ENCODE results near the gene LIMA1. TPM values are rescaled to one million over a fixed set of nuclear protein-coding genes. Genes with fewer than 3 reads are reported as not detected.

Gene LIMA1
- total RNA-seq, 1 donor from 2014 or later, result 25.5 TPM

GRCh38 chr12:50215033-50215432, 68.3 kb downstream of the LIMA1 start:
- TF ChIP-seq CTCF (conservative IDR thresholded peaks at IDR 0.05), result no peak
- Mint-ChIP-seq H3K36me3 (ENCODE audit: low read depth) (peaks cover 2% of the 10 kb centered on the region), H3K4me1 (peaks cover 18% of the 10 kb centered on the region), H3K4me3 (no peak overlapping the region), H3K27ac (ENCODE audit: unreplicated experiment) (no peak overlapping the region), H3K9me3 (no peaks in the 10 kb centered on the region), H3K27me3 (ENCODE audit: low read depth) (no peaks in the 10 kb centered on the region)
- DNase-seq (ENCODE audit: low read depth, low spot score), result no peak

- peaks cover 2% of the 10 kb centered on the region for H3K36me3 Mint-ChIP-seq (ENCODE audit: low read depth)
- no peak for TF ChIP-seq CTCF (conservative IDR thresholded peaks at IDR 0.05)
- peaks cover 14% of the 10 kb centered on the region for H3K4me1 Mint-ChIP-seq
- no peak for DNase-seq (ENCODE audit: low read depth, low spot score)
- no peaks in the 10 kb centered on the region for H3K9me3 Mint-ChIP-seq
- H3K27me3 Mint-ChIP-seq (ENCODE audit: low read depth), result no peaks in the 10 kb centered on the region
- H3K4me3 Mint-ChIP-seq, result no peak overlapping the region
- H3K27ac Mint-ChIP-seq (ENCODE audit: unreplicated experiment), result no peak overlapping the region
Observed at GRCh38 chr12:50214018-50214417, 69.3 kb downstream of the LIMA1 start.

- no peak for TF ChIP-seq CTCF (conservative IDR thresholded peaks at IDR 0.05)
- H3K9me3 Mint-ChIP-seq, result no peaks in the 10 kb centered on the region
- H3K36me3 Mint-ChIP-seq (ENCODE audit: low read depth), result peaks cover 2% of the 10 kb centered on the region
- H3K4me1 Mint-ChIP-seq, result peaks cover 14% of the 10 kb centered on the region
- H3K4me3 Mint-ChIP-seq, result no peak overlapping the region
- no peak overlapping the region for H3K27ac Mint-ChIP-seq (ENCODE audit: unreplicated experiment)
- DNase-seq (ENCODE audit: low read depth, low spot score), result no peak
- no peaks in the 10 kb centered on the region for H3K27me3 Mint-ChIP-seq (ENCODE audit: low read depth)
Observed at GRCh38 chr12:50213439-50213838, 69.9 kb downstream of the LIMA1 start.

GRCh38 chr12:50212071-50212467, 71.3 kb downstream of the LIMA1 start:
- Mint-ChIP-seq H3K27ac (ENCODE audit: unreplicated experiment) (no peak overlapping the region), H3K4me3 (no peak overlapping the region), H3K4me1 (peaks cover 14% of the 10 kb centered on the region), H3K9me3 (no peaks in the 10 kb centered on the region), H3K27me3 (ENCODE audit: low read depth) (no peaks in the 10 kb centered on the region), H3K36me3 (ENCODE audit: low read depth) (no peaks in the 10 kb centered on the region)
- no peak for DNase-seq (ENCODE audit: low read depth, low spot score)
- TF ChIP-seq CTCF (conservative IDR thresholded peaks at IDR 0.05), result no peak

- Mint-ChIP-seq H3K27me3 (ENCODE audit: low read depth) (no peaks in the 10 kb centered on the region), H3K27ac (ENCODE audit: unreplicated experiment) (peak overlapping the region; percentile 30)
- no peak for TF ChIP-seq CTCF (conservative IDR thresholded peaks at IDR 0.05)
Observed at GRCh38 chr12:50211392-50212070, 71.8 kb downstream of the LIMA1 start.

More at GRCh38 chr12:50211392-50212070, 71.8 kb downstream of the LIMA1 start:
- DNase-seq (ENCODE audit: low read depth, low spot score), result no peak
- Mint-ChIP-seq H3K4me1 (peaks cover 14% of the 10 kb centered on the region), H3K36me3 (ENCODE audit: low read depth) (no peaks in the 10 kb centered on the region), H3K9me3 (no peaks in the 10 kb centered on the region), H3K4me3 (no peak overlapping the region)

Measured in neural crest cell (in vitro differentiated cells).